ENCODE results near the gene AHDC1.

DNA sequence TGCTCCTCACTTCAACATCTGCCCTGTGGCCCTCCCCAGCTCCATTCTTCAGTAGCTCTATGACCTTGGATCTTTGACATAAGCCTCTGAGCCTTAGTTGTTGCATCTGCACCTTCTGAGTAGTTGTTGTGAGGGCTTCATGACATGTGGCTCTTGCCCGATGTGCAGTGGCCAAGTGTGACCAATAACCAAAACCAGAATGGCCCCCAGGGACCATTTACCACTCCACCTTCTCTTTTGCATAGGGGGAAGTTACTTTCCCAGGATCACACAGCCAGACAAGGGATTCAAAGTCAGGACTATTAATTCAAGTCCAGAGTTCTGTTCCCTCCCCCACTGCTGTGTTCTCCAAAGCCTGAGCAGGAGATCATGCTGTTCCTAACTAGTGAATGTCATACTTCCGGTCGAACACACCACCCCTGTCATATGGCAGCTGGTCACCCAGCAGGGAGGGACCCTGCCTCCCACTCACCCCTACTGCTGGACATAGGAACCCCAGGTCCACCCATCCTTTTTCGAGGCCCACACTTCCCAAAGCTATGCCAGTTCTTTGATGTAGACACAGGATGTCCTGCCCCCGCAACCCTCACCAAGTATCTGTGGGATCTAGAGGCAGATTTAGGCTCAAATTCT lies 27.0 kb upstream of the AHDC1 start:
- TF ChIP-seq, protein P1, sequence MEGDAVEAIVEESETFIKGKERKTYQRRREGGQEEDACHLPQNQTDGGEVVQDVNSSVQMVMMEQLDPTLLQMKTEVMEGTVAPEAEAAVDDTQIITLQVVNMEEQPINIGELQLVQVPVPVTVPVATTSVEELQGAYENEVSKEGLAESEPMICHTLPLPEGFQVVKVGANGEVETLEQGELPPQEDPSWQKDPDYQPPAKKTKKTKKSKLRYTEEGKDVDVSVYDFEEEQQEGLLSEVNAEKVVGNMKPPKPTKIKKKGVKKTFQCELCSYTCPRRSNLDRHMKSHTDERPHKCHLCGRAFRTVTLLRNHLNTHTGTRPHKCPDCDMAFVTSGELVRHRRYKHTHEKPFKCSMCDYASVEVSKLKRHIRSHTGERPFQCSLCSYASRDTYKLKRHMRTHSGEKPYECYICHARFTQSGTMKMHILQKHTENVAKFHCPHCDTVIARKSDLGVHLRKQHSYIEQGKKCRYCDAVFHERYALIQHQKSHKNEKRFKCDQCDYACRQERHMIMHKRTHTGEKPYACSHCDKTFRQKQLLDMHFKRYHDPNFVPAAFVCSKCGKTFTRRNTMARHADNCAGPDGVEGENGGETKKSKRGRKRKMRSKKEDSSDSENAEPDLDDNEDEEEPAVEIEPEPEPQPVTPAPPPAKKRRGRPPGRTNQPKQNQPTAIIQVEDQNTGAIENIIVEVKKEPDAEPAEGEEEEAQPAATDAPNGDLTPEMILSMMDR (IDR thresholded peaks at IDR 0.05) = no peak
- TF ChIP-seq POLR2A (IDR thresholded peaks at IDR 0.05) = no peak

All from prostate gland (tissue), 2 donors.